ENCODE data around the gene SLC25A2. TPM values are rescaled to one million over a fixed set of nuclear protein-coding genes. Genes with fewer than 3 reads are reported as not detected.
"Not testable (repeated sequence)": the region's sequence is repeated elsewhere in the genome, so short reads cannot be mapped to it uniquely, and the experiment has no call there.

Gene SLC25A2
- total RNA-seq, 3 donors from 2014 or later: 0.18 TPM; not detected in 2

DNA sequence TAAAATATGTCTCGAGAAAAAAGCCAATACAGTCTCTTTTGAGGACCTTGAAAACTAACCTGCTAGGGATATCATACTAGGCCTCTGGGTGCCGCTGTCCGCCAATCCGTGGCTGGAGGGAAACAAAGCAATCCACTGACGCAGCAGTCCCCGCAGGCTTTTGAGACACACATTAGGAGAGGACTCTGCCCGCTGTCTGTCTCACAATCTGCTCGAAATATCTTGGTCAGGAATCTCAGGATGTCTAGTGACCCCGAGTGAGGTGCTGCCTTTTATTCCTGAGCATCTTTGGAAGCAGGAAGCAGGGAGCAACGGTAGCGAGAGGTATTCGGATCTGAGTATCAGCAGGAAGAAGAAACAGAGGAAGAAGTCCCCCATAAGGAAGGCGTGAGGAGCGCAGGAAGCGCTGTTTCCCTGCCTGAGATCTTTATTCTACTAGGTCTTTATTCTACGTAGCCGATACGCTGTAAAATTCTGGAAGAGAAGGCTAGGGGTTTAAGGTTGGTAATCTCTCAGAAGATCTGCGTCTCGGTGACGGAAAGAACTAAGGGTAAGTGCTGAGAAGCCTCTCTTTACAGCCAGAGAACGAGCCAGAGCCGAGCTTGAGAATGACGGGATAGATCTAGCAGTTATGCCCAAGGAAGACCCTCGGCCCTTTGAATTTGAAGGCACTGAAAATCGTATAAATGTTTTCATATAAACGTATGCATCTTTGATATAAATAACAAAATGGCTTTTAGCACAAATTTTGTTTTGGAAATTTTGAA, 22.4 kb upstream of the SLC25A2 start:
- Mint-ChIP-seq H3K9me3 (peaks cover 12% of the 10 kb centered on the region), H3K4me1 (ENCODE audit: low read depth) (peaks cover 2% of the 10 kb centered on the region), H3K4me3 (peak overlapping the region; percentile 90), H3K36me3 (ENCODE audit: insufficient read depth) (peaks cover 2% of the 10 kb centered on the region), H3K27me3 (ENCODE audit: low read depth) (peaks cover 41% of the 10 kb centered on the region)
- ATAC-seq (peak; percentile 95 to 99), DNase-seq (peak; percentile 60)

DNA sequence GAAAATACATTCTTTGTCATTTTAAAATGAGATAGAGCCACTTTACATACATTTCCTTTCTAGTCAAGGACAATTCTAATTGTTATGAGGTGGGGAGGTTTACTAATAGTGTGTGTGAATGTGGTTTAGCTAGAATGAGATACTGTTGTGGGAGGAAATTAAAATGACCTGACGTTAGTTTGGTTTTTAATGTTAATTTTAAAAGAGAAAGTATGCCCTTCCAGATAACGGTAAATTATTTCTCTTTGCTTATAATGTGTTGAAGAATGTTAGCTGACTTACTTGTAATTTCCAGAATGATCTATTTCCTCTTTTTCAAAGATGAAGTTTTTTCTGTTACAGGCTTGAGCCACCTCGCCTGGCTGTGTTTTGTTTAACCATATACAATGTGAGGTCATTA, 18.4 kb upstream of the SLC25A2 start:
- Mint-ChIP-seq H3K27me3 (ENCODE audit: low read depth) (peaks cover 13% of the 10 kb centered on the region), H3K36me3 (ENCODE audit: insufficient read depth) (peaks cover 30% of the 10 kb centered on the region), H3K9me3 (peaks cover 35% of the 10 kb centered on the region), H3K4me1 (ENCODE audit: low read depth) (peaks cover 26% of the 10 kb centered on the region), H3K4me3 (no peak overlapping the region)
- ATAC-seq (no peak), DNase-seq (no peak)

DNA sequence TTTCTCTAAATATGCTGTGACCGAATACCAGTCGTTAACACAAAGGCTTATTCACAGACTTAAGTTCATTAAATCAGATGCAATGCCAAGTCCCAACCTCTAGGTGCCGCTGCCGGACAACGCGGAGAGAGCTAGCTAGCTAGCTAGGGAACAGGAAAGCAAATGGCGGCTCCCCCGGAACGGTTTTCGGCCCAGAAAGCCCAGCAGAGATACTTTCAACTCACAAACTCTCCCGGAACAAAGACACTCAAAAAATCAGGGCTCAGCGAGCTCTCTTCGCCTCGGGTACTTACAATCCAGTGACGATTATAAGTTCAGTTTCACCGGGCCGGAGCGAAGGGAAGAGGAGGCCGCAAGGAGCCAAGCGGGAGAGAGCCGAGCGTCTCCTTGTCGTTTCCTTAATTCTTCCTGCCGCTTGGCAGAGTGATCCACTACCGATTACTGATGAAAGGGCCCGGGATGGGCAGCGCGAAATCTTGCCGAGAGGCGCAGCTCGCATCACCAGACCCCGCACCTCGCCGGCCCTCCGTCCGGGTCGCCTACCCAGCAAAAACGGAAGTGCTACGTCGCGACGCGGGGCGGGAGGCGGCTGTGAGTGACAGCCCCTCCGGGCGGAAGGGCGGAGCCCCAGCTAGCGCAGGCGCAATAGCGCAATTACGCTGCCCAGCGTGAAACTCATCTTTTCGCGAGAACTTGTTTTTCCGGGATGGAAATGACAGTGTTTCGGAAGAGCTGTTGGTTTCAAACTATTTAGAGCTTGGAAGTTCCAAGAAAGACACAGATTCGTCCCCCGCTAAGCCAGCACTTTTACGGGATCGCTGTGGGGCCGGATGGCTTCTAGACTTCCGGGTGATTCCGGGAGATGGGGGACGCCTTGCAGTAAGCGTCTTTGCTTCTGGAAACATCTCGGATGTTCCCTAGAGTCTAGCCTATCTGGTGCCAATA, 16.6 kb upstream of the SLC25A2 start, which contains the start of gene TAF7:
TAF7 (minus strand) TSS at position 560 of the 945 bp plus-strand sequence. CDS start 740 bp downstream, outside the sequence.
- peak within 1 kb of the TSS; percentile 98 for H3K4me3 Mint-ChIP-seq
- ATAC-seq (peak; percentile 96 to 98), DNase-seq (peak; percentile 89)
- peaks cover 3% of the 10 kb centered on the region for H3K27me3 Mint-ChIP-seq (ENCODE audit: low read depth)
- peaks cover 27% of the 10 kb centered on the region for H3K4me1 Mint-ChIP-seq (ENCODE audit: low read depth)
- peaks cover 37% of the 10 kb centered on the region for H3K36me3 Mint-ChIP-seq (ENCODE audit: insufficient read depth)
- peaks cover 39% of the 10 kb centered on the region for H3K9me3 Mint-ChIP-seq

DNA sequence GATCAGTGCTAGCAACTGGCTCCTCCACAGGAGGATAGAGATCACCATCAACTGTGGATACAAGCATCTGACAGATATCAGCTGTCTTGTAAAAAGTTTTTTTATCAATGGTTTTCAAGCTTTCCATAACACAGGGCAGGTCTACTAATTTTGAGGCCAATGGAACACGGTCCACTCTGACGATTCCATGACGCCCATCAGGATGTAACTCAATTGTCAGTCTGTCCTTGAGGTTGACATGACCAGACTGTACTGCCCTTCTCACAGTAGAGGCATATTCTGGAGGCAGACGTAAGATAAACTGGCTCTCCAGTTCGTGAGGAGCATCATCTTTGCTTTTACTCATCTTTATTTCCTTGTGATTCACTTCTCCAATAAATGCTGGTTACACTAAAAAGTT, 15.8 kb upstream of the SLC25A2 start:
- H3K4me1 Mint-ChIP-seq (ENCODE audit: low read depth): peaks cover 28% of the 10 kb centered on the region

DNA sequence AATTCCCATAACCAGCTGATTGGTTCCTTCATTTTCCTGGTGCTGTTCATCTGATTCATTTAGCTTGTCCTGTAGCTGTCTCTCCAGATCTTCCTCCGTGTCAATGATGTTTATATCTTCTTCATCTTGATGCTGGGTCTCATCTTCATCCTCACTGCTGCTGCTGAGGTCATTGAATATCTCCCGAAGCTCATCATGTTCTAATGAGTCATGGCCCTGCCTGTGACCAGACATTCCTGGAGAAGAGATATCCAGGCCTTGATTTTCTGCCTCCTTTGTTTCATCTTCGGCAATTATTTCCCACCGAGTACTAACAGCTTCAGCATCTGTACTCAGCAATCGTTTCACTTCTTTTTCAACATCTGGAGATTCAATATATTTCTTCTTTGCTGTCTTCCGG, 15.4 kb upstream of the SLC25A2 start:
- DNase-seq: no peak
- Mint-ChIP-seq H3K4me3 (peak overlapping the region; percentile 98), H3K4me1 (ENCODE audit: low read depth) (peaks cover 28% of the 10 kb centered on the region), H3K36me3 (ENCODE audit: insufficient read depth) (peaks cover 47% of the 10 kb centered on the region), H3K9me3 (peaks cover 52% of the 10 kb centered on the region), H3K27me3 (ENCODE audit: low read depth) (peaks cover 2% of the 10 kb centered on the region)
- ATAC-seq: no peak

More for the DNA sequence above, 15.8 kb upstream of the SLC25A2 start:
- Mint-ChIP-seq H3K4me3 (peak overlapping the region; percentile 98), H3K27me3 (ENCODE audit: low read depth) (peaks cover 3% of the 10 kb centered on the region), H3K9me3 (peaks cover 47% of the 10 kb centered on the region), H3K36me3 (ENCODE audit: insufficient read depth) (peaks cover 45% of the 10 kb centered on the region)
- DNase-seq (no peak), ATAC-seq (no peak)

DNA sequence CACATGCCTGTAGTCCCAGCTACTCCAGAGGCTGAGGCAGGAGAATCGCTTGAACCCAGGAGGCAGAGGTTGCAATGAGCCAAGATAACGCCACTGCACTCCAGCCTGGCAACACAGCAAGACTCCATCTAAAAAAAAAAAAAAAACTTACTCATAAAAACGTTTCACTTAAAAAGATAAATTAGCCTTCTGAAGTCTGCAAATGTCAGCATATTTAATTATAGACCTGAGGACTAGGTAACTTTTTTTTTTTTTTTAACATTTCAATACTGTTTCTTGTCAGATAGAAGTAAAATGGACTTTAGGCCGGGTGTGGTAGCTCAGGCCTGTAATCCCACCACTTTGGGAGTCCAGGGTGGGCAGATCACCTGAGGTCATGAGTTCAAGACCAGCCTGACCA, 13.1 kb upstream of the SLC25A2 start:
- Mint-ChIP-seq H3K4me1 (ENCODE audit: low read depth) (peaks cover 28% of the 10 kb centered on the region), H3K9me3 (peaks cover 61% of the 10 kb centered on the region), H3K36me3 (ENCODE audit: insufficient read depth) (peaks cover 59% of the 10 kb centered on the region)
- not testable (repeated sequence) for ATAC-seq; H3K27me3 Mint-ChIP-seq (ENCODE audit: low read depth); H3K4me3 Mint-ChIP-seq; DNase-seq

DNA sequence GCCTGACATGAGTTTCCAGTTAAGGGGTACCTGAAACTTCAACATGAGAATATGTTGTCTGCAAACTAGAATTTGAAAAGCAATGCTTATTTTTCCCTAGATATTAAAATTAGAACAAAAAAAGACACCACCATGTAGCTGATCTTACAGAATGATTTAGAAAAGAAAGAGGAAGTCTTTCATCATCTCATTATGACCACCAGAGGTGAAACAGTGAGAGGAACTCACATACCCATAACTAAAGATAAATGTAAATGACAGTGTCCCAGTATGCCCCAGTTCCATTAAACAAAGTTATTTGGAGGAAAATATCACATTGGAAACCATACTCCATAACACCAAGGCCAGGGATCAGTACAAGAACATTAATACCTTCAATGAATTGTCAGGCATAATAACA, 9.9 kb upstream of the SLC25A2 start:
- H3K27me3 Mint-ChIP-seq (ENCODE audit: low read depth): no peaks in the 10 kb centered on the region
- H3K4me3 Mint-ChIP-seq: no peak overlapping the region
- ATAC-seq (no peak), DNase-seq (no peak)
- peaks cover 44% of the 10 kb centered on the region for H3K36me3 Mint-ChIP-seq (ENCODE audit: insufficient read depth)
- peaks cover 9% of the 10 kb centered on the region for H3K4me1 Mint-ChIP-seq (ENCODE audit: low read depth)
- H3K9me3 Mint-ChIP-seq: peaks cover 58% of the 10 kb centered on the region

DNA sequence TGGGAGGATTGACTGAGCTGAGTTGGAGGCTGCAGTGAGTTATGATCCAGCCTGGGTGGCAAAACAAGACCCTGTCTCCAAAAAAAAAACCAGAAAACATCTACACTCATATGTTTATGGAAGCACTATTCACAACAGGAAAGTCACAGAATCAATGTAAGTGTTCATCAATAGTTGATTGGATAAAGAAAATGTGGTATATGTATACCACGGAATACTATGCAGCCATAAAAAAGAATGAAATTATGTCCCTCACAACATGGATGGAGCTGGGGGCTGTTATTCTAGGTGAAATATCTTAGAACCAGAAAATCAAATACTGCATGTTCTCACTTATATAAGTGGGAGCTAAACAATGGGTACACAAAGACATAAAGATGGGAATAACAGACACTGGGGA, 2.8 kb upstream of the SLC25A2 start:
- Mint-ChIP-seq H3K36me3 (ENCODE audit: insufficient read depth) (peaks cover 21% of the 10 kb centered on the region), H3K4me1 (ENCODE audit: low read depth) (no peaks in the 10 kb centered on the region), H3K27me3 (ENCODE audit: low read depth) (no peaks in the 10 kb centered on the region), H3K4me3 (no peak overlapping the region), H3K9me3 (peaks cover 53% of the 10 kb centered on the region)
- DNase-seq (no peak), ATAC-seq (no peak)

DNA sequence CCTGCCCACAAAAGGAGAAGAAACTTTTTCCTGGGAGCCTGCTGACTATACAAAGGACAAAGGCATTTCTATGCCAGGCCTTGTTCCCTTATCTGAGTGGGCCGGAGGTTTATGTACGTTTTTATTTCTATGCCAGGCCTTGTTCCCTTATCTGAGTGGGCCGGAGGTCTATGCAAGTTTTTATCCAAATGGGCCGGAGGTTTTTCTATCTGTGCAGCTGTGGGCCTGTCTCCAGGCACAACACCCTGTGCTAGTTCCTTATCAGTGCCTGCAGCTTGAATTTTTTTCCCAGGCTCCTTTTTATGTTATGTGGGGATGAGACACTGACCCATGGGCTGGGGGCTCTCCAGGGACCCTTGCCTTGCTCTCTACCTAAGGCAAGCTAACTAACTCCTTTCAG, 5.5 kb downstream of the SLC25A2 start:
- H3K27me3 Mint-ChIP-seq (ENCODE audit: low read depth): no peaks in the 10 kb centered on the region
- no peak for ATAC-seq
- no peak for DNase-seq
- H3K4me1 Mint-ChIP-seq (ENCODE audit: low read depth): no peaks in the 10 kb centered on the region
- no peak overlapping the region for H3K4me3 Mint-ChIP-seq
- H3K36me3 Mint-ChIP-seq (ENCODE audit: insufficient read depth): peaks cover 39% of the 10 kb centered on the region
- H3K9me3 Mint-ChIP-seq: peaks cover 55% of the 10 kb centered on the region

DNA sequence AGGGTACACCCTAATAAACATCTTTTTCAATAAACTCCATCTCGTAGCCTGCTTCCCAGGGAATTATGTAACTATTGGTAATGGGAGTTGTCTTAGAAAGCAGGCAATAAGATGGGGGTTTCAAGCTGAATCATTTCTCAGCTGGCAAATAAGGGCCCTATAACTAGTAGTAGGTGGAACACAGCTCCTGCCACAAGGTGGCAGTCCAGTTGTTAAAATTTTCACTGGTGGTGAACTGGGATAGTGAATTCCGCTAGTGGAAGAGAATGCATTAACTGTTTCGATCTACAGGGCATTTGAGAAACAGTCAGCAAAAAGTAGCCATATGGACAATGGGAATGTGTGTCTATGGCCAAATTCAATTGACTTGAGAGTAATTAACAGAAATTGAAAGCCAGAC, 30.9 kb downstream of the SLC25A2 start:
- H3K9me3 Mint-ChIP-seq: peaks cover 53% of the 10 kb centered on the region
- DNase-seq: no peak
- ATAC-seq: no peak
- no peaks in the 10 kb centered on the region for H3K4me1 Mint-ChIP-seq (ENCODE audit: low read depth)
- H3K27me3 Mint-ChIP-seq (ENCODE audit: low read depth): no peaks in the 10 kb centered on the region
- peaks cover 17% of the 10 kb centered on the region for H3K36me3 Mint-ChIP-seq (ENCODE audit: insufficient read depth)
- H3K4me3 Mint-ChIP-seq: no peak overlapping the region

DNA sequence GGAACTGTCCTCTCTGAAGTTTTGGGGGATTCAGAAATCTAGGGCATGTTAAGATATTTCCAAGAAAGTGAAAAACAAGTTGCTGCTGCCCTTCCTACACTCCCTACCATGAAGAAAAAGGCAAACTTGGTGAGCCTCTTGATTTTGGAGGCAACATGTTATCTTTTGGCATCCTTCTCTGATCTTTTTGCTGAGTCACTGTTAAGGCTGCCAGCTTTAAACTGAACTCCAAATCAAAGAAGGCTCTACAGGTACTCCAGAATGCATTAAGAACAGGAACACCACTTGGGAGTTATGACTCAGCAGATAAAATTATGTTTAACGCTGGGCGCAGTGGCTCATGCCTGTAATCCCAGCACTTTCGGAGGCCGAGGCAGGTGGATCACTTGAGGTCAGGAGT, 34.7 kb downstream of the SLC25A2 start:
- Mint-ChIP-seq H3K27me3 (ENCODE audit: low read depth) (no peaks in the 10 kb centered on the region), H3K4me3 (no peak overlapping the region), H3K4me1 (ENCODE audit: low read depth) (no peaks in the 10 kb centered on the region), H3K9me3 (peaks cover 68% of the 10 kb centered on the region), H3K36me3 (ENCODE audit: insufficient read depth) (peaks cover 29% of the 10 kb centered on the region)
- DNase-seq (no peak), ATAC-seq (no peak)

DNA sequence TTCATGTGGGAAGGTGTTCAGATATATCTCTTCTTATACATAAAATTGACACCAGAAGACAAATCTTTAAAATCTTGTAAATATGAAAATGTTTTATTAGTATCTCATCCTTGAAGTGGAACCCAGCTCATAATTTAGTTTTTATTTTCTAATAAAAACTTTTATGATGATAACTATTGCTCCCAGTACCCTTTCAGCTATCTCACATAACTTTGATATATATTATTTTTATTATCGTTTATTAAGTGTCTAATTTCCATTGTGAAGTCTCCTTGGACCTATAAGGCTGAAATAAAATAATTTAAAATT, 42.7 kb downstream of the SLC25A2 start:
- ATAC-seq (no peak), DNase-seq (no peak)
- Mint-ChIP-seq H3K9me3 (peaks cover 58% of the 10 kb centered on the region), H3K4me1 (ENCODE audit: low read depth) (no peaks in the 10 kb centered on the region), H3K4me3 (no peak overlapping the region), H3K27me3 (ENCODE audit: low read depth) (no peaks in the 10 kb centered on the region), H3K36me3 (ENCODE audit: insufficient read depth) (peaks cover 27% of the 10 kb centered on the region)

DNA sequence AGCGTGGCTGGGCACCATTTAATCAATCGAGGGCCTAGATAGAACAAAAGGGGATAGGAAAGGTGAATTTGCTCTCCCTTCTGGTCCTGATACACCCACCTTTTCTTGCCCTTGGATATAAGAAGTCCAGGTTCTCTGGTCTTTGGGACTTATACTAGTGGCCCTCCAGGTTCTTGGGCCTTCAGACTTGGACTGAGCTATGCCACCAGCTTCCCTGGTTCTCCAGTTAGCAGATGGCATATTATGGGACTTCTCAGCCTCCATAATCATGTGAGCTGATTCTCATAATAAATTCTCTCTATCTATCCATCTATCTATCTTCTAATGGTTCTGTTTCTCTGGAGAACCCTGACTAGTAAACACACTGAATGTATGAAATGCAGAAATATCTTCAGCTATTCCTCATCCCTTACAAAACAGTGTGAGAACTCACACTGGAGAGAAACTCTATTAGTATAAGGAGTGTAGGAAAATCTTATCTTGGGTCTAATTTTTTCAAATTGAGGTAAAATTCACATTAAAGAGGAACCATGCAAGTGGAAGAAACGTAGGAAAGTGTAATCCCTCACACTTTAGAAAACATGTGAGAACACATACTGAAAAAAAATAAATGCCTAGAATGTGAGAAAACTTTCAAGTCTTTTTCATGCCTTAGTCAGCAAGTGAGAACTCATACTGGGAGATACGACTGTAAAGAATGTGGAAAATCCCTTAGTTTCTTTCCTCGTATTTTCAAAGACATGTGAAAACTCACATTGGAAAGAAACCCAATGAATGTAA, 43.2 kb downstream of the SLC25A2 start:
- no peak for DNase-seq
- H3K27me3 Mint-ChIP-seq (ENCODE audit: low read depth): no peaks in the 10 kb centered on the region
- peaks cover 58% of the 10 kb centered on the region for H3K9me3 Mint-ChIP-seq
- no peak overlapping the region for H3K4me3 Mint-ChIP-seq
- no peaks in the 10 kb centered on the region for H3K4me1 Mint-ChIP-seq (ENCODE audit: low read depth)
- H3K36me3 Mint-ChIP-seq (ENCODE audit: insufficient read depth): peaks cover 21% of the 10 kb centered on the region
- ATAC-seq: no peak

DNA sequence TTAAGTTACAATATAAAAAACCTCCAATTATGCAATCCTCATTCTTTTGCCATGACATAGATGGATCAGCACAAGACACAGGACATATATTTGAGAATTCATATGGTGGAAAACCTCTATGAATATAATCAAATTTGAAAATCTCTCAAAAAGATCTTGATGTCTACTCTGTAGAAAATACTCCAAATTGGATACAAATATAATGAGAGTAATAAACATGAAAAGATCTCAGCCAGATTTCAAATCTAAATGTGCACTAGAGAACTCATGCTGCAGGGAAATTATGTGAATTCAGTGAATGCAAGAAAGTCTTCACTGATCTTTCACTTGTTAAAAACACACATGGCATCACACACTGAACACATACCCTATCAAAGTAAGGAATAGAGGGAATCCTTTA, 44.9 kb downstream of the SLC25A2 start:
- ATAC-seq (no peak), DNase-seq (no peak)
- no peaks in the 10 kb centered on the region for H3K4me1 Mint-ChIP-seq (ENCODE audit: low read depth)
- peaks cover 18% of the 10 kb centered on the region for H3K36me3 Mint-ChIP-seq (ENCODE audit: insufficient read depth)
- no peaks in the 10 kb centered on the region for H3K27me3 Mint-ChIP-seq (ENCODE audit: low read depth)
- no peak overlapping the region for H3K4me3 Mint-ChIP-seq
- H3K9me3 Mint-ChIP-seq: peaks cover 63% of the 10 kb centered on the region
